Head of caudate nucleus (tissue), 42 donors: Measurements from ENCODE around the gene TP53I13.
"Not testable (repeated sequence)": the region's sequence is repeated elsewhere in the genome, so short reads cannot be mapped to it uniquely, and the experiment has no call there.

Source experiments
- DNase-seq, 42 donors: peaks; one replicate each; pipeline versions ENCODE4 v3.0.0 to v3.0.0-alpha.2; 2020 to 2021; ENCODE audit warnings: mixed read lengths in 7 of 42
- intact Hi-C: fragments of 100-400 bp; cut with DNase I; formaldehyde crosslinking; loops from one replicate; pipeline ENCODE4 v1.15.0; 2022

Gene TP53I13

DNA sequence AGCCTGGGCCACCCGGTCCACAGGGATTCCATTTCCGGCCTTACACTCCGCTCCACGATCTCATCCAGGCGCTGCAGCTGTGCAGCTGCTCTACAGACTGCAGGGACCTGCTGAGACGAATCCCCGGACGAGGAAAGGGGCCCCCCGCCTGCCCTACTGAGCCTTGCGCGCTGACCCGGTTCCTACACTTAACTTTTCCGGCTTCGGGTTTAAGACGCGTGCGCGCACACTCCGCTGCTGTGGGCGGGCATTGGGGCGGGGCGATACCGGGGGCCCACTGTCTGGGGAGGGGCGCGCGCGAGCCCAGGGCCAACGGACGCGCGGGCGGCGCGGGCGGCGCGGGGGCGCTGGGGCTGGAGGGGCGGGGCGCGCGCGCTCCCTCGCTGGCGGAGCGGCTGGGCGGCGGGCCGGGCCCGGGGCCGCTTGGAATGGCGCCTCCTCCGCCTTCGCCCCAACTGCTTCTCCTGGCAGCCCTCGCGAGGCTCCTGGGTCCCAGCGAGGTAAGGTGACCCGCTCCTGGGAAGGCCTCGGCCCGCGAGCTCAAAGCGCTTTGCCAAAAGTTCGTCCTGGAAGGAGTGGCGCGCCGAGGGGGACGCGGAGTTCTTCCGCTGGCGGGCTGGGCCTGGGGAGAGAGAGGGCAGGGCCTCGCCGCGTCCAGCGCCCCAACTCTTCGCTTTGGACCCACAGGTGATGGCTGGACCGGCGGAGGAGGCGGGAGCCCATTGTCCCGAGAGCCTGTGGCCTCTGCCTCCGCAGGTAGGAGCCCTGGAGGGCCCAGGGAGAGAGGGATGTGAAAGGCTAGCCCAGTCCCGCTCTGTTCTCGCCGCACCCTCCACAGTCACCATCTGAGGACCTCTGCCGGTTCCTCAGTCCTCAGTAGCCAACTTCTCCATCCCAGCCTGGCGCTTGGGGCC, at the start of gene TP53I13:
TP53I13 (plus strand) TSS at position 371 of the 914 bp plus-strand sequence; CDS start at position 429, 58 bp downstream.
- intact Hi-C loops = loop anchor here (10.0 kb wide), 2 partner anchors 274 to 414 kb away; partner anchors contain the start of gene NUFIP2
- DNase-seq = peak in 41 of 42 donors; percentile 76 to 94 (median 85)

DNA sequence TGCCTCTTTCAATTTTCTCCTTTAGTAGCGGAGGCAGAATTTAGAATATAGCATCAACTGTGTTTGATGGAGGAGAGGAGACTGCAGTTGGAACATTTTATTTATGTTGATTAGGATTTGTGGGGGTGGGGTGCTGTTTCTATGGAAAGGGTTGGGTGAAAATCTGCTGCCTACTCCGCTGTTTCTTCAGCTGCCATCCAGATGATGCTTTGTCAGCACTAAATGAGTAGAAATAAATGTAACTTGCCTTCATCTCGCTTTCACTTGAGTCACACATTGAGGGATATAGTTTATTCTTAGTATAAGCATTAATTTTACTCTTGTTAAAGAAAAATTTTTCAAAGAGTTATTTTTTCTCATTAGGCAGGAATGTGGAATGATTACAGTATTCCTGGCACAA, 43.8 kb upstream of the TP53I13 start:
- intact Hi-C loops = no loop called here
- DNase-seq = peak in 4 of 42 donors; percentile 6 to 29 (median 16)

GRCh38 chr17:29526322-29526721, 42.2 kb upstream of the TP53I13 start:
- peak in 1 of 42 donors; percentile 12 for DNase-seq
- intact Hi-C loops = no loop called here

- peak in 21 of 42 donors; percentile 5 to 59 (median 26) for DNase-seq
- intact Hi-C loops = loop anchor here (5.0 kb wide), 1 partner anchor 162 kb away; no protein-coding TSS in a partner anchor
Measured at GRCh38 chr17:29533976-29534375, 34.5 kb upstream of the TP53I13 start.

- intact Hi-C loops = no loop called here
- DNase-seq = no peak
Measured at GRCh38 chr17:29544066-29544465, 24.4 kb upstream of the TP53I13 start.

- intact Hi-C loops = no loop called here
- no peak for DNase-seq
Measured at GRCh38 chr17:29546085-29546484, 22.4 kb upstream of the TP53I13 start.

GRCh38 chr17:29546830-29547229, 21.7 kb upstream of the TP53I13 start:
- no peak for DNase-seq
- intact Hi-C loops = no loop called here

- intact Hi-C loops = no loop called here
Measured at GRCh38 chr17:29549177-29549923, 19.2 kb upstream of the TP53I13 start.

GRCh38 chr17:29555840-29556239, 12.7 kb upstream of the TP53I13 start:
- DNase-seq = no peak
- intact Hi-C loops = no loop called here

More at GRCh38 chr17:29549177-29549923, 19.2 kb upstream of the TP53I13 start:
- DNase-seq = no peak

DNA sequence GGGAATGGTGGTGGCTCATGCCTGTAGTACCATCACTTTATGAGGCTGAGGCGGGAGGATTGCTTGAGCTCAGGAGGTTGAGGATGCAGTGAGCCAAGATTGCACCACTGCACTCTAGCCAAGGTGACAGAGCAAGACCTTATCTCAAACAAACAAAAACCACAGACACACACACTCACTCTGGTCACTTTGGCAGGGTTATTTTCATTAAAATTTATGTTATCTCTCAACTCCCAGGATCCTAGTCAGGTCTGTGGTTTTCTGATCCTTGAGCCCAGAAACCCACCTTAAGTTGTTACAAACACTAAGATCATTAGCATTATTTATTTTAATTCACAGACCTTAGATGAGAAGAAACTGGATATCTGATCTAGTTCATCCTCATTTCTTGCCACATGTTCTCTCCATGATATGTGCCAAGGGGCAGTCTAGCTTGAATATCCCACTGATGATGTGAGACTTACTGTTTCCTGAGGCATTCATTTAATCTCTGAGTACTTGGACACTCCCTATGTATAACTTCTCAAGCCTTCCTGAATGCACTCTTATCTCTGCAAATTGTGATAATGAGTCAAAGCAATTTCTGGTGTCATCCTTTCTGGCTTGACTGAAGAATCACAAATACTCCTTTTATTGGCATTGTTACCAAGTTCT, 11.3 kb upstream of the TP53I13 start:
- intact Hi-C loops = no loop called here
- no peak for DNase-seq

GRCh38 chr17:29557739-29558116, 10.8 kb upstream of the TP53I13 start:
- intact Hi-C loops = no loop called here
- DNase-seq = no peak

DNA sequence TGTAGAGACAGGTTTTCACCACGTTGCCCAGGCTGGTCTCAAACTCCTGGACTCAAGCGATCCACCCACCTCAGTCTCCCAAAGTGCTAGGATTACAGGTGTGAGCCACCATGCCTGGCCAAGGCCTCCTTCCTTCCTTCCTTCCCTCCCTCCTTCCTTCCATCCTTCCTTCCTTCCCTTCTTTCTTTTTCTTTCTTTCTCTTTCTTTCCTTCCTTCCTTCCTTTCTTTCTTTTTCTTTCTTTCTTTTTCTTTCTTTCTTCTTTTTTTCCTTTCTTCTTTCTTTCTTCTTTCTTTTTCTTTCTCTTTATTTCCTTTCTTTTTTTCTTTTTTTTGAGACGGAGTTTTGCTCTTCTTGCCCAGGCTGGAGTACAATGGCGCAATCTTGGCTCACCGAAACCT, 10.4 kb upstream of the TP53I13 start:
- intact Hi-C loops, DNase-seq: not testable (repeated sequence)

- intact Hi-C loops = loop anchor here (10.0 kb wide), 2 partner anchors 265 to 405 kb away; partner anchors contain the start of gene NUFIP2
Measured at GRCh38 chr17:29559640-29560039, 8.9 kb upstream of the TP53I13 start.

GRCh38 chr17:29560316-29560715, 8.2 kb upstream of the TP53I13 start:
- peak in 4 of 42 donors; percentile 1 to 37 (median 22) for DNase-seq
- intact Hi-C loops = loop anchor here (10.0 kb wide), 2 partner anchors 266 to 406 kb away; partner anchors contain the start of gene NUFIP2

More at GRCh38 chr17:29559640-29560039, 8.9 kb upstream of the TP53I13 start:
- DNase-seq = no peak

DNA sequence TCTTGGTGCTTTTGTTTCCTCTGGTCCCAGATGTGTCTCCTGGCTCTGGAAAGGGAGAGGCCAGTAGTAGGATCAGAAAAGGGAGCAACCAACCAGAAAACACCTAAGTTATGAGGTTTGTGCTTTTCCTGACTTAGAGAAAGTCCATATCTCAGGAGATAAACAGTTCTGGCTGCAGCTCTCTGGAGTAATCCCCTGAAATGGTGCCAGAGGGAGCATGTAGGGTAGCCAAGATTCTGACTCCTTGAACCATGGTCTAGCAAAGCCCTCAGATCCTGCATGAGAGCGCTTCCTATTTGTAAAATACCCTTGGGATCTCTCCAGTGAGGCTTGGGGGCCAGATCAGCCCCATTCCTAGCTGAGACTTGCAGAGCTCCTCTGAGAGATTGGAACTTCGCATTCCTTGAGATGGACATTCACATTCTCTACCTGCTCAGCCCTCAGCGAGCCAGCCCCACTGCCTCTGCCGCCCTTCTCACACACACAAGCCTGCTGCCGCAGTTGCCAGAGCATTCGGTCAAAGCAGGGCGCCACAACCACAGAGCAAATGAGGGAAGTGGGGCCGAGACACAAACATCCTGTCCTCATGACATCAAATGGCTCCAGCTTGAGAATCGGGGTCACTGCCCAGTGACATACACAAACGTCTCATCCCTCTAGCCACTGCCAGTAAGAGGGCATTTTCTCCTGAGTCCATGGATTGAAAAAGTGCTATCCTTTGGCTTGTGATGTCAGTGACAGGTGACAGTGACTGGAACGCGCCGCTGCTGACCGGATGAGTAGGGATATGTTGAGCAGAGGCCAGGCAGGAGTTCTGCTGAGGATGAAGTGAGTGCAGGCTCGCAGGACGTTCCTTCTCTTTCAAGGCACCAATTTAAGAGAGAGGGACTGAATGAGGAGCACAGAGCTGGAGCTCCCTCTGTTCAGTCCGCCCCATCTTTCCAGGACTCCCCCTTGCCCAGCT, 6.7 kb upstream of the TP53I13 start:
- intact Hi-C loops = loop anchor here (10.0 kb wide), 2 partner anchors 267 to 407 kb away; partner anchors contain the start of gene NUFIP2
- DNase-seq = peak in 6 of 42 donors; percentile 2 to 48 (median 30)

DNA sequence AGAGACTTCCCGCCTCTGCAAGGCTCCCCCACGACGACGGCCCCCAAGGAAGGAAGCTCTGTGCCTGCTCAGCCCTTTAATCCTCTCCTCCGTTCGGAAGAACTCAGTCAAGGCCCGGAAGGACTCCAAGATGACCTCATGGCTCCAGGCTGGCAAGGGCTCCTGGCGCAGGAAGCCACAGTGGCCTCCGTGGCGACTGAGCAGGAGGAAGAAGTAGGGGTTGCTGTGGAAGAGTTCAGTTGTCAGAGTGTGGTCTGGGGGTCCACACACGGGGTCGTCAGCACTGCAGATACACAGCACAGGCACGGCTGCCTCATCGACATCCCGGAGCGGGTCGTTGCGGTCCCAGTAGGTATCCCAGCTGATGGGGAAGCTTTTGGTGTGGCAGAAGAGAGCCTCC, 5.9 kb upstream of the TP53I13 start:
- DNase-seq = peak in 4 of 42 donors; percentile 2 to 27 (median 12)
- intact Hi-C loops = loop anchor here (10.0 kb wide), 2 partner anchors 268 to 408 kb away; partner anchors contain the start of gene NUFIP2

DNA sequence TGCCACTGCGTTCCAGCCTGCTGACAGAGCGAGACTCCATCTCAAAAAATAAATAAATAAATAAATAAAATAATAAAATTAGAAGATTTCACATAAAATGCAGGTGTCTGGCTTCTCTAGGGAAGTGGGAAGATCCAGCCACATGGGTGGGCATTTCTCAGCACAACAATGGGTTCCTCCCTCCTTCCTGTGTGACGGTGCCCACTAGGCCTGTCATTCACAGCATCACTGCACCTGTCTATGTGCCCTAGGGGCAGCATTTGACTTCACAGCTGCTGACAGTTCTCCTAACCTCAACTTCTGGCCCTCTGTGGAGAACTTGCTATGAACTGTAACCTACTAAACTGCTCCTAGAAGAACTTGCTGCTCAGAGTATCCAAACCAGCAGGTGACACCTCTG, 4.7 kb upstream of the TP53I13 start:
- DNase-seq = peak in 3 of 42 donors; percentile 3 to 25 (median 15)

More for the DNA sequence above, 4.7 kb upstream of the TP53I13 start:
- intact Hi-C loops = loop anchor here (10.0 kb wide), 2 partner anchors 269 to 409 kb away; partner anchors contain the start of gene NUFIP2
